Measurements from ENCODE around the gene XRCC1. TPM values are rescaled to one million over a fixed set of nuclear protein-coding genes. Genes with fewer than 3 reads are reported as not detected.
A peak's percentile ranks its signal among the peaks of the same experiment; 100 is the strongest.

XRCC1 gene
- total and polyA plus RNA-seq, 11 donors, result 11.2 to 21.3 (median 16.6) TPM

DNA sequence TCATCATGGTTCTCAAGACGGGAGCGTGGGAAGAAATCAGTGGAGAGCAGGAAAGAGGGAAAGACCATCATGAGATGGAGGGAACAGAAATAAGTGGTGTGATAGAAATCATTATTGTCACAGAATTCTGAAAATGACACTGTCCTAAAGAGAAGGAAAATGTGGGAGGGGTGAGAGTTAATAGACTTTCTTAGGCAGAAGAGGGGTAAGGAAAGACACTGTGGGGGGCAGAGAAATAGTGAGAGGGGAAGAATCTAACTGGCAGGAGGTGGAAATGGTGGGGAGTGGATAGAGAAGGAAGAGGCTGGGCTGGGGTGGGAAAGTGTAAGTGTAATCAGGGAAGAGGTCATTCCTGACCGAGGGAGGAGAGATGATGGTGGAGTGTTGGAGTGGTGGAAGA lies 3.5 kb upstream of the XRCC1 start:
- no peak overlapping the region for H3K4me3 ChIP-seq
- intact Hi-C loops (cut with DNase I), result no loop called here
- H3K9me3 ChIP-seq, result no peaks in the 10 kb centered on the region
- no peak overlapping the region for H3K27ac ChIP-seq
- peaks cover 6 to 40% (median 19%) of the 10 kb centered on the region in 12 donors for H3K4me1 ChIP-seq
- WGBS, 4 donors, result 79 to 87% (median 83%) methylated on average over 3 of the region's 3 CpGs
- TF ChIP-seq, protein P1, sequence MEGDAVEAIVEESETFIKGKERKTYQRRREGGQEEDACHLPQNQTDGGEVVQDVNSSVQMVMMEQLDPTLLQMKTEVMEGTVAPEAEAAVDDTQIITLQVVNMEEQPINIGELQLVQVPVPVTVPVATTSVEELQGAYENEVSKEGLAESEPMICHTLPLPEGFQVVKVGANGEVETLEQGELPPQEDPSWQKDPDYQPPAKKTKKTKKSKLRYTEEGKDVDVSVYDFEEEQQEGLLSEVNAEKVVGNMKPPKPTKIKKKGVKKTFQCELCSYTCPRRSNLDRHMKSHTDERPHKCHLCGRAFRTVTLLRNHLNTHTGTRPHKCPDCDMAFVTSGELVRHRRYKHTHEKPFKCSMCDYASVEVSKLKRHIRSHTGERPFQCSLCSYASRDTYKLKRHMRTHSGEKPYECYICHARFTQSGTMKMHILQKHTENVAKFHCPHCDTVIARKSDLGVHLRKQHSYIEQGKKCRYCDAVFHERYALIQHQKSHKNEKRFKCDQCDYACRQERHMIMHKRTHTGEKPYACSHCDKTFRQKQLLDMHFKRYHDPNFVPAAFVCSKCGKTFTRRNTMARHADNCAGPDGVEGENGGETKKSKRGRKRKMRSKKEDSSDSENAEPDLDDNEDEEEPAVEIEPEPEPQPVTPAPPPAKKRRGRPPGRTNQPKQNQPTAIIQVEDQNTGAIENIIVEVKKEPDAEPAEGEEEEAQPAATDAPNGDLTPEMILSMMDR (IDR thresholded peaks at IDR 0.05), result no peak
- TF ChIP-seq POLR2A (IDR thresholded peaks at IDR 0.05), result no peak
- ATAC-seq (no peak), DNase-seq (no peak)
- H3K27me3 ChIP-seq, result no peaks in the 10 kb centered on the region
- peaks cover 0 to 7% (median 0%) of the 10 kb centered on the region in 9 donors for H3K36me3 ChIP-seq

DNA sequence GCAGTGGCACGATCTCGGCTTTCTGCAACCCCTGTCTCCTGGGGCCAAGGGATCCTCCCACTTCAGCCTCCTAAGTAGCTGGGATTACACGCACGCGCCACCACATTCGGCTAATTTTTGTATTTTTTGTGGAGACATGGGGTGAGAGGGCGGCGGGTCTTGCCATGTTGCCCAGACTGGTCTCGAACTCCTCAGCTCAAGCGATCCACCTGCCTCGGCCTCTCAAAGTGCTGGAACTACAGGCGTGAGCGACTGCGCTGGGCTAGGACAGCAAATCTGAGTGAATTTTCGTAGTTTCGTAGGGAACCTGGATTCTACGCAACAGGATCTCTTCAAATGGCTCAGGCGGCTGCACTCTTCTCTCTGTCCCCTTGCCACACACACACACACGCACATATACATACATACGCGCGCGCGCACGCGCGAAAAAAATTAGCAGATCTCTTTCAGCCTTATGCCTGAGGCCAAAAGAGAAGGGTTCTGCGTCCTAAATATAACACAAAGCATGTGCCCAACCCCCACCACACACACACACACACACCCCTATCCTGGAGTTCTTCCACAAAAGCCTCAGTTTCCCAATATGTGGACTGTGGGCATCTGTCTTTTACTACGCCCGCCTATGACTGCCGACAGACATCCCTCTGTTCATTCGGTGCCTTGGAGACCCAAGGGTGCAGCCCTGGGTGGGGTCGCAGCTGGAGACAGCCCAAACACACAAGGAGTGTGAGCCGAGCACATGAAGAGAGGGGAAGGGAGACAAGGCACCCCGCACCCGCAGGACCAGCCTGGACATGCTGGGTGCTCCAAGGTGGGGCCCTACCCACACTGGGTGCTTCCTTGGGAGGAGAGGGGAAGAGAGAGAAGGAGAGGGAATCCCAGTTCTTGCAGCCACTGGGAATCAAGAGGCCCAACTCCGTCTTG lies 890 bp upstream of the XRCC1 start:
- Histone ChIP-seq H3K9me3 (no peaks in the 10 kb centered on the region), H3K4me3 (peak overlapping the region in 11 of 12 donors; percentile 57 to 96 (median 88)), H3K4me1 (peaks cover 6 to 30% (median 17%) of the 10 kb centered on the region in 12 donors), H3K27ac (peak overlapping the region in 11 of 12 donors; percentile 26 to 93 (median 61)), H3K36me3 (peaks cover 0 to 25% (median 10%) of the 10 kb centered on the region in 9 donors), H3K27me3 (no peaks in the 10 kb centered on the region)
- TF ChIP-seq, protein P1 (IDR thresholded peaks at IDR 0.05), result no peak
- TF ChIP-seq POLR2A (IDR thresholded peaks at IDR 0.05), result no peak
- ATAC-seq, result peak in 1 of 4 donors; percentile 1
- DNase-seq, result no peak
- intact Hi-C loops (cut with DNase I), result loop anchor here in 8 of 10 donors (1.0 to 2.0 kb wide), 4 partner anchors 19 to 22 kb away; partner anchors contain the start of genes IRGQ (in 6 of the 8) and ZNF576 (in 6 of the 8)
- 63 to 73% (median 68%) methylated on average over 35 to 37 of the region's 37 CpGs for WGBS, 4 donors

DNA sequence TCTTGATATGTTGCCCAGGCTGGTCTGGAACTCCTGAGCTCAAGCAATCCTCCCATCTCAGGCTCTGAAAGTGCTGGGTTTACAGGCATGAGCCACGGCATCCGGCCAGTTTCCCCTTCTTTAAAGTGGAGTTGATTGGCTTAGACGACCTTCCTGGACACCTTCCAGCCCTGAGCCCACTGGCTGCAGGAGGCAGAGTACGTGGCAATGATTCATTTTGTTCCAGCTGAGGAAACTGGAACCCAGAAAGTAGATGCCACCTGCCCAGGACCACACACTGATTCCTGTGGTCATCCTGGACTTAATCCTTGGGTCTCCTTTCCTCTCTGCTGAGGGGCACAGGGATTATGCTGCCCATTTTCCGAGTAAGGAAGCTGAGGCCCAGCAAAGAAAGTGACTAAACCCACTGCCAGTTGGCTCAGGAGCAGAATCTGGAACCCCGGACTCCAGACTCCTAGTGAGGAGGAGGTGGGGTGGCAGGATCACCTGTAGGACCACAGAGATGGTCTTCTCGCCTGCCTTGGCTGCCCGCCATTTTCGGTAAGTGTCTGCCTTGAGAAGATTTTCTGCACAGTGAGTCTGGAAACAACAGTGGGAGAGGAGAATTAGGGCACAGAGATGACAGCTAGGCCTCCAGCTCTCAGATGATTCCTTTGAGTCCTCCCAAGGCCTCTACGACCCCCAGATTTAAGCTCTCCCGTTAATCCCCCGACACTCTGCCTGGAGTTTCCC lies 737 bp downstream of the XRCC1 start:
- WGBS, 4 donors, result 31 to 37% (median 35%) methylated on average over 11 to 12 of the region's 12 CpGs
- Histone ChIP-seq H3K9me3 (no peaks in the 10 kb centered on the region), H3K27me3 (no peaks in the 10 kb centered on the region), H3K36me3 (peaks cover 0 to 26% (median 11%) of the 10 kb centered on the region in 9 donors), H3K4me1 (peaks cover 6 to 22% (median 13%) of the 10 kb centered on the region in 12 donors), H3K4me3 (peak overlapping the region; percentile 57 to 96 (median 87)), H3K27ac (peak overlapping the region in 11 of 12 donors; percentile 49 to 93 (median 83))
- no peak for DNase-seq
- intact Hi-C loops (cut with DNase I), result loop anchor here in 7 of 10 donors (1.0 to 2.0 kb wide), 4 partner anchors 22 to 39 kb away; partner anchors contain the start of genes IRGQ (in 6 of the 7) and ZNF576 (in 6 of the 7)
- ATAC-seq, result no peak
- no peak for TF ChIP-seq POLR2A (IDR thresholded peaks at IDR 0.05)
- TF ChIP-seq, protein P1 (IDR thresholded peaks at IDR 0.05), result no peak

Measured in heart left ventricle (tissue), 16 donors.